K562 (cell line): ENCODE data around the gene GNG14. TPM values are rescaled to one million over a fixed set of nuclear protein-coding genes. Genes with fewer than 3 reads are reported as not detected.

Experiments used
- ADNP ChIP-seq: fragments of 200-800 bp; sonication (Bioruptor generic); IDR thresholded peaks from 2 replicates; pipeline ENCODE4 v1.6.1; 2016; ENCODE audit warnings: missing genetic modification characterization, missing compliant biosample characterization
- CREB5 ChIP-seq: fragments of 250-450 bp; sonication (Bioruptor Pico); IDR thresholded peaks from 2 replicates; pipeline ENCODE4 v1.5.0; 2020; ENCODE audit warnings: mild to moderate bottlenecking
- ELF4 ChIP-seq: fragments of 450-650 bp; formaldehyde crosslinking; IDR thresholded peaks from 2 replicates; pipeline ENCODE4 v1.4.0; 2022; ENCODE audit warnings: missing genetic modification characterization
- ETV5 ChIP-seq: sonication (generic); formaldehyde crosslinking; IDR thresholded peaks from 2 replicates; pipeline ENCODE4 v1.4.0; 2020; ENCODE audit warnings: low read depth, mild to moderate bottlenecking, missing genetic modification reagents
- MYBL2 ChIP-seq, 2 experiments: fragments of 450-650 bp in 1 of 2; sonication (generic) in 1 of 2; formaldehyde crosslinking in 1 of 2; IDR thresholded peaks; 2 replicates each; pipeline versions ENCODE4 v1.6.1 to v1.8.1; 2017 to 2022; ENCODE audit warnings: borderline replicate concordance in 1 of 2, inconsistent platforms in 1 of 2, low read depth in 1 of 2, mild to moderate bottlenecking in 1 of 2, missing genetic modification reagents in 1 of 2, moderate library complexity in 1 of 2
- POLR2A ChIP-seq: fragments of 450-650 bp; conservative IDR thresholded peaks from 2 replicates; pipeline ENCODE4 v1.6.1; 2016
- PURB ChIP-seq: sonication (generic); formaldehyde crosslinking; IDR thresholded peaks from 2 replicates; pipeline ENCODE4 v1.9.0; 2021; ENCODE audit warnings: low read depth, mild to moderate bottlenecking, missing genetic modification reagents
- ZBTB34 ChIP-seq: fragments of 250-450 bp; sonication (Bioruptor Pico); IDR thresholded peaks from 2 replicates; pipeline ENCODE4 v1.8.0; 2021; ENCODE audit warnings: mild to moderate bottlenecking, moderate library complexity
- ZNF274 ChIP-seq: IDR thresholded peaks from 2 replicates; pipeline ENCODE4 v1.6.1; 2011; ENCODE audit warnings: low read depth, mild to moderate bottlenecking, low read length, moderate library complexity, borderline replicate concordance
- ZNF318 ChIP-seq, 2 experiments: fragments of 450-650 bp; IDR thresholded peaks; 2 replicates each; pipeline ENCODE4 v1.6.1; 2016; ENCODE audit warnings: mild to moderate bottlenecking in 2 of 2, borderline replicate concordance in 1 of 2, low read depth in 1 of 2, moderate library complexity in 1 of 2
- polyA plus RNA-seq, 8 experiments: library from polyadenylated mRNA; depleted of rRNA in 4 of 8; stranded (reverse) in 5 of 8; unstranded in 3 of 8; fragments of >200 nt; fragmentation: Nextera tagmentation in 2 of 8; fragmentation: Illumina TruSeq in 1 of 8; extraction: Ambion mirVana in 2 of 8; extraction: Trizol in 1 of 8; gene quantifications; 2 replicates each; pipeline versions ENCODE4 v1.2.1 to v1.2.3, GENCODE V29; 2011 to 2014; ENCODE audit warnings: inconsistent platforms in 1 of 8, missing spikeins in 1 of 8
- total RNA-seq, 7 experiments: library from RNA; depleted of rRNA in 6 of 7; stranded (reverse); fragments of >200 nt in 6 of 7; fragmentation: Illumina TruSeq in 2 of 7; extraction: Trizol in 2 of 7; gene quantifications; 2 replicates each; pipeline versions ENCODE4 v1.2.1 to v1.2.3, GENCODE V29; 2011 to 2021; ENCODE audit warnings: low replicate concordance in 1 of 7
- TF ChIP-seq, protein P1 (sequence below): fragments of 450-650 bp; formaldehyde crosslinking; IDR thresholded peaks from 2 replicates; pipeline ENCODE4 v1.4.0; 2020; ENCODE audit warnings: mild to moderate bottlenecking, moderate library complexity

Gene GNG14
- total and polyA plus RNA-seq, 9 of the 15 experiments (the other 6 are each of a cell fraction or from before 2014, with no cell fraction given): not detected

DNA sequence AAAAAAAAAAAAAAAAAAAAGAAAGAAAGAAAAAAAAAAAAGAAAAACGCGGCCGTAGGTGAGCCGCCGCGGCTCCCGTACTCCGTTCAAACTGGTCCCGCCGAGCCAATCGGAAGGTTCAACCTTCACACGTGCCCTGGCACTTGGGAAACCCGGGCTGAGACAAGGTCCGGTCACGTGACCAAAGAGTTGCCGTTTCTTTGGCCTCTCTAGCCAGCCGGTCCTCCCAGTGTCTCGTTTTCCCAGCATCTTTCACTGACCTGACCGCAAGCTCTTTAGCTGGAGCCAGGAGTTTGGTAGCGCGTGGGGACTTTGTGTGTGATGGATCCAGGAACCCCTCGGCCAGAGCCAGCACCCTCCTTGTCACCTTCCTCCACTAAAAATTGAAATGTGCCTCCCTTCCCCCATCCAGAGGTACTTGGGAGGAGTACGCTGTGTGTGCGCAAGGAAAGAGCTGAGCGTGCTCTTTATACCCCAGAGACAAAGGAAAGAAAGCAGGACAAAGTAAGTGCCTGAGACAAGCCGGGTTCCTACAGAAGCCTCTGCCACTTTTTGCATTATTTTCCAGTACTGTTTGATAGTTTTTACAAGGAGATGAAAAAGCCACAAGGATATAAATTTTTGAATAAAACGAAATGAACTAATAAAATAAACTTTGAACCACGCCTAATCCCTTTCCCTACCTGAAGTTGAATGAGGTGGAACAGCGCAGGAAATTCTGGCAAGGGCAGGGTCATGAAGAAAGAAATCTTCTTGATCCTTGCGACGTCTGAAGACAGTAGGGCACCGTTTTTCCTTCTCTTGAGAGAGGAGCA is 35.0 kb downstream of the GNG14 start (continued):
- TF ChIP-seq ZBTB34 (no peak), POLR2A (peak; percentile 85), MYBL2 (IDR thresholded peaks at IDR 0.05; ENCODE audit: low read depth) (peak; percentile 91), MYBL2 (CRISPR knock-in tag; IDR thresholded peaks at IDR 0.05; ENCODE audit: borderline replicate concordance) (no peak), ADNP (no peak), ZNF318 (IDR thresholded peaks at IDR 0.05; ENCODE audit: borderline replicate concordance in 1 of 2, low read depth in 1 of 2) (peak in 1 of 2 experiments; percentile 69; a peak in 1 of 4 replicates), CREB5 (no peak), PURB (CRISPR knock-in tag) (no peak), ETV5 (peak; percentile 64), ELF4 (CRISPR knock-in tag) (0 out of 2 replicates have a peak, but pooled peaks have one; percentile 59), ZNF274 (no peak)
- TF ChIP-seq, protein P1, sequence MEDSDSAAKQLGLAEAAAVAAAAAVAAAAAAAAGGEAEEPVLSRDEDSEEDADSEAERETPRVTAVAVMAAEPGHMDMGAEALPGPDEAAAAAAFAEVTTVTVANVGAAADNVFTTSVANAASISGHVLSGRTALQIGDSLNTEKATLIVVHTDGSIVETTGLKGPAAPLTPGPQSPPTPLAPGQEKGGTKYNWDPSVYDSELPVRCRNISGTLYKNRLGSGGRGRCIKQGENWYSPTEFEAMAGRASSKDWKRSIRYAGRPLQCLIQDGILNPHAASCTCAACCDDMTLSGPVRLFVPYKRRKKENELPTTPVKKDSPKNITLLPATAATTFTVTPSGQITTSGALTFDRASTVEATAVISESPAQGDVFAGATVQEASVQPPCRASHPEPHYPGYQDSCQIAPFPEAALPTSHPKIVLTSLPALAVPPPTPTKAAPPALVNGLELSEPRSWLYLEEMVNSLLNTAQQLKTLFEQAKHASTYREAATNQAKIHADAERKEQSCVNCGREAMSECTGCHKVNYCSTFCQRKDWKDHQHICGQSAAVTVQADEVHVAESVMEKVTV (CRISPR knock-in tag): 0 out of 2 replicates have a peak, but pooled peaks have one; percentile 19
